ENCODE data around the gene SLC39A8. TPM values are rescaled to one million over a fixed set of nuclear protein-coding genes. Genes with fewer than 3 reads are reported as not detected.

SLC39A8 gene
- polyA plus RNA-seq (2012; rRNA removed), result 1.5 TPM in 2 replicates
- 2.1 and 2.3 TPM in 2 replicates for polyA plus RNA-seq (2012; cell fraction: cytosol; rRNA removed)
- polyA plus RNA-seq (2012; cell fraction: nucleus; rRNA removed), result 0.66 and 0.82 TPM in 2 replicates

DNA sequence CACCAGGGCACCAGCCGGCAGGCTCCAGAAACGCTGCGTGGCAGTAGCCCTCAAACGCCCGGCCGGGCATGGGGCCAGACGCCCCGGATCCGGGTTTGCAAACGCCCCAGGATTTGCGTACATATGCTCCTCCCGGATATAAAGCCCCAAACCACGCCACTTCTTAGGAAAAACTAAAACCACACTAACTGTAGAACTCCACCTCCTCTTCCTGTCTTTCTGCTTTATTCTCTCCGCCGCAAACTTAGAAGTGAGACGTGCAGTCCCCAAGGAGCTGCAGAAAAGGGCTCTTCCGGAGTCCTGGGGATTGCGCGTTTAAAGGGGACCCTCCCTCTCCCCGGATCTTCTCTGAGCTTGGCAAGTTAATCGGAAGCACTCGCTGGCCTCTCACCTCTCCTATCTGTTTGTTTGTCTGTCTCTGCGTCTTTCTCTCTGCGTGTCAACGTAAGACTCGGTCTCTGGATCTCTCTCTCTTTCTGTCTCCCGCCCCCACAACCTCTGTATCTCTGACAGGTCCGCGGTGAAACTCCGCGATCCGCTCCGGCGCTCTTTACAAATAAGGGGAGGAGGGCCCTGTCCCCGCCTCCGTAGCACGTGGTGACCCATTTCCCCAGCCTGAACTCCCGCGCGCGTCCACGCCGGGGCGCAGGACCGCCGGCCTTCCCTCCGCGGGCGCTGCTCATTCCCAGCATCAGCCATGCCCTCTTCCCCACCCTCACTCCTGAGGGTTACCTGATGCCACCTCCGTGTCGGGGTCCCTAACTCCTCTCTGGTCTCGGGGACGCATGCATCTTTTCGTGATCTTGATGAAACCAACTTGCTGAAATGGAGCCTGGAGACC is at the start of gene SLC39A8:
Gene SLC39A8, minus strand, starts transcription at position 529 of the 841 bp plus-strand sequence. CDS start 820 bp downstream, outside the sequence.
- peak within 1 kb of the TSS; percentile 100 for H2AFZ ChIP-seq (ENCODE audit: low read depth)
- peak within 1 kb of the TSS in 1 of 2 experiments; percentile 51; a peak in 3 of 4 replicates for H3K27ac ChIP-seq (ENCODE audit: low read depth in 2 of 2, low read length in 1 of 2)
- DNase-seq, result peak; percentile 92
- peak within 1 kb of the TSS; percentile 71 to 78 for H3K4me3 ChIP-seq (ENCODE audit: low read depth in 2 of 2, low read length in 1 of 2)
- no peaks in the 10 kb centered on the region for H3K79me2 ChIP-seq (ENCODE audit: insufficient read depth)
- no peaks in the 10 kb centered on the region for H3K36me3 ChIP-seq (replicated peaks in 1 of 2; ENCODE audit: control insufficient read depth in 1 of 2, insufficient read depth in 2 of 2, low read length in 1 of 2)
- no peaks in the 10 kb centered on the region; the same call in 1 of the 2 replicates for H3K27me3 ChIP-seq (ENCODE audit: insufficient read depth)
- POLR2A ChIA-PET, result interaction anchor here (0.6 kb wide), 1 partner anchor 579 kb away, joined by 3 read pairs; no protein-coding TSS in a partner anchor
- H3K4me2 ChIP-seq, result peak within 1 kb of the TSS; percentile 98
- H3F3A ChIP-seq (replicated peaks; ENCODE audit: insufficient read depth), result no peaks in the 10 kb centered on the region
- H4K20me1 ChIP-seq (ENCODE audit: insufficient read depth), result no peaks in the 10 kb centered on the region
- H3K9me2 ChIP-seq, result no peaks in the 10 kb centered on the region
- H3K9me3 ChIP-seq, result no peaks in the 10 kb centered on the region
- WGBS (ENCODE audit: low lambda C conversion rate), result 7% methylated on average over 38 of the region's 54 CpGs
- peaks cover 0 to 9% of the 10 kb centered on the region in 2 experiments; a peak in 1 of 4 replicates for H3K4me1 ChIP-seq (ENCODE audit: control insufficient read depth in 1 of 2, insufficient read depth in 2 of 2, low read depth in 1 of 2, low read length in 1 of 2)
- CTCF ChIA-PET, result interaction anchor here (1.1 to 1.4 kb wide), 3 partner anchors 15 to 86 kb away, joined by 3 read pairs; no protein-coding TSS in a partner anchor
- H3K9ac ChIP-seq, result peak within 1 kb of the TSS; percentile 58
- TF ChIP-seq GATA2 (CRISPR knock-in tag; IDR thresholded peaks at IDR 0.05), result no peak
- TF ChIP-seq, protein P1, sequence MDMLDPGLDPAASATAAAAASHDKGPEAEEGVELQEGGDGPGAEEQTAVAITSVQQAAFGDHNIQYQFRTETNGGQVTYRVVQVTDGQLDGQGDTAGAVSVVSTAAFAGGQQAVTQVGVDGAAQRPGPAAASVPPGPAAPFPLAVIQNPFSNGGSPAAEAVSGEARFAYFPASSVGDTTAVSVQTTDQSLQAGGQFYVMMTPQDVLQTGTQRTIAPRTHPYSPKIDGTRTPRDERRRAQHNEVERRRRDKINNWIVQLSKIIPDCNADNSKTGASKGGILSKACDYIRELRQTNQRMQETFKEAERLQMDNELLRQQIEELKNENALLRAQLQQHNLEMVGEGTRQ (IDR thresholded peaks at IDR 0.05; ENCODE audit: borderline replicate concordance, low read depth, low read length), result no peak; the same call in 1 of the 2 replicates
- no peak for TF ChIP-seq CHD2 (IDR thresholded peaks at IDR 0.05; ENCODE audit: low read length, partially characterized antibody)
- no peak for TF ChIP-seq ZBTB33 (IDR thresholded peaks at IDR 0.05; ENCODE audit: borderline replicate concordance, low read depth)
- TF ChIP-seq, protein P2, sequence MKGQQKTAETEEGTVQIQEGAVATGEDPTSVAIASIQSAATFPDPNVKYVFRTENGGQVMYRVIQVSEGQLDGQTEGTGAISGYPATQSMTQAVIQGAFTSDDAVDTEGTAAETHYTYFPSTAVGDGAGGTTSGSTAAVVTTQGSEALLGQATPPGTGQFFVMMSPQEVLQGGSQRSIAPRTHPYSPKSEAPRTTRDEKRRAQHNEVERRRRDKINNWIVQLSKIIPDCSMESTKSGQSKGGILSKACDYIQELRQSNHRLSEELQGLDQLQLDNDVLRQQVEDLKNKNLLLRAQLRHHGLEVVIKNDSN (IDR thresholded peaks at IDR 0.05; ENCODE audit: borderline replicate concordance, low read depth), result peak; percentile 74
- no peak for TF ChIP-seq GABPA (IDR thresholded peaks at IDR 0.05; ENCODE audit: low read depth)
- TF ChIP-seq MEF2A (IDR thresholded peaks at IDR 0.05; ENCODE audit: borderline replicate concordance, low read depth), result no peak
- no peak for TF ChIP-seq FOSL2 (IDR thresholded peaks at IDR 0.05; ENCODE audit: borderline replicate concordance, low read depth)
- TF ChIP-seq FOXJ3 (CRISPR knock-in tag; IDR thresholded peaks at IDR 0.05), result 0 out of 2 replicates have a peak, but pooled peaks have one; percentile 2
- TF ChIP-seq SIN3A (IDR thresholded peaks at IDR 0.05; ENCODE audit: borderline replicate concordance, low read depth, low read length), result peak; percentile 82; the same call in 1 of the 2 replicates
- no peak for TF ChIP-seq TCF12 (IDR thresholded peaks at IDR 0.05)
- no peak for TF ChIP-seq EP300 (IDR thresholded peaks at IDR 0.05; ENCODE audit: borderline replicate concordance in 1 of 2, low read depth in 1 of 2, low read length in 1 of 2)
- 0 out of 2 replicates have a peak, but pooled peaks have one; percentile 31 for TF ChIP-seq NFIC (IDR thresholded peaks at IDR 0.05; ENCODE audit: borderline replicate concordance)
- TF ChIP-seq, protein P3, sequence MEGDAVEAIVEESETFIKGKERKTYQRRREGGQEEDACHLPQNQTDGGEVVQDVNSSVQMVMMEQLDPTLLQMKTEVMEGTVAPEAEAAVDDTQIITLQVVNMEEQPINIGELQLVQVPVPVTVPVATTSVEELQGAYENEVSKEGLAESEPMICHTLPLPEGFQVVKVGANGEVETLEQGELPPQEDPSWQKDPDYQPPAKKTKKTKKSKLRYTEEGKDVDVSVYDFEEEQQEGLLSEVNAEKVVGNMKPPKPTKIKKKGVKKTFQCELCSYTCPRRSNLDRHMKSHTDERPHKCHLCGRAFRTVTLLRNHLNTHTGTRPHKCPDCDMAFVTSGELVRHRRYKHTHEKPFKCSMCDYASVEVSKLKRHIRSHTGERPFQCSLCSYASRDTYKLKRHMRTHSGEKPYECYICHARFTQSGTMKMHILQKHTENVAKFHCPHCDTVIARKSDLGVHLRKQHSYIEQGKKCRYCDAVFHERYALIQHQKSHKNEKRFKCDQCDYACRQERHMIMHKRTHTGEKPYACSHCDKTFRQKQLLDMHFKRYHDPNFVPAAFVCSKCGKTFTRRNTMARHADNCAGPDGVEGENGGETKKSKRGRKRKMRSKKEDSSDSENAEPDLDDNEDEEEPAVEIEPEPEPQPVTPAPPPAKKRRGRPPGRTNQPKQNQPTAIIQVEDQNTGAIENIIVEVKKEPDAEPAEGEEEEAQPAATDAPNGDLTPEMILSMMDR (IDR thresholded peaks at IDR 0.05), result peak; percentile 69
- TF ChIP-seq, protein P4, sequence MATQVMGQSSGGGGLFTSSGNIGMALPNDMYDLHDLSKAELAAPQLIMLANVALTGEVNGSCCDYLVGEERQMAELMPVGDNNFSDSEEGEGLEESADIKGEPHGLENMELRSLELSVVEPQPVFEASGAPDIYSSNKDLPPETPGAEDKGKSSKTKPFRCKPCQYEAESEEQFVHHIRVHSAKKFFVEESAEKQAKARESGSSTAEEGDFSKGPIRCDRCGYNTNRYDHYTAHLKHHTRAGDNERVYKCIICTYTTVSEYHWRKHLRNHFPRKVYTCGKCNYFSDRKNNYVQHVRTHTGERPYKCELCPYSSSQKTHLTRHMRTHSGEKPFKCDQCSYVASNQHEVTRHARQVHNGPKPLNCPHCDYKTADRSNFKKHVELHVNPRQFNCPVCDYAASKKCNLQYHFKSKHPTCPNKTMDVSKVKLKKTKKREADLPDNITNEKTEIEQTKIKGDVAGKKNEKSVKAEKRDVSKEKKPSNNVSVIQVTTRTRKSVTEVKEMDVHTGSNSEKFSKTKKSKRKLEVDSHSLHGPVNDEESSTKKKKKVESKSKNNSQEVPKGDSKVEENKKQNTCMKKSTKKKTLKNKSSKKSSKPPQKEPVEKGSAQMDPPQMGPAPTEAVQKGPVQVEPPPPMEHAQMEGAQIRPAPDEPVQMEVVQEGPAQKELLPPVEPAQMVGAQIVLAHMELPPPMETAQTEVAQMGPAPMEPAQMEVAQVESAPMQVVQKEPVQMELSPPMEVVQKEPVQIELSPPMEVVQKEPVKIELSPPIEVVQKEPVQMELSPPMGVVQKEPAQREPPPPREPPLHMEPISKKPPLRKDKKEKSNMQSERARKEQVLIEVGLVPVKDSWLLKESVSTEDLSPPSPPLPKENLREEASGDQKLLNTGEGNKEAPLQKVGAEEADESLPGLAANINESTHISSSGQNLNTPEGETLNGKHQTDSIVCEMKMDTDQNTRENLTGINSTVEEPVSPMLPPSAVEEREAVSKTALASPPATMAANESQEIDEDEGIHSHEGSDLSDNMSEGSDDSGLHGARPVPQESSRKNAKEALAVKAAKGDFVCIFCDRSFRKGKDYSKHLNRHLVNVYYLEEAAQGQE (IDR thresholded peaks at IDR 0.05; ENCODE audit: low read depth, low read length), result no peak; the same call in 1 of the 2 replicates
- TF ChIP-seq NRF1 (IDR thresholded peaks at IDR 0.05; ENCODE audit: low read depth, low read length), result no peak
- TF ChIP-seq MXI1 (IDR thresholded peaks at IDR 0.05; ENCODE audit: low read depth, low read length), result peak; percentile 92
- TF ChIP-seq TEAD4 (IDR thresholded peaks at IDR 0.05; ENCODE audit: borderline replicate concordance, insufficient read depth), result no peak
- TF ChIP-seq JUND (IDR thresholded peaks at IDR 0.05), result no peak
- TF ChIP-seq RFX5 (IDR thresholded peaks at IDR 0.05; ENCODE audit: low read length), result no peak
- TF ChIP-seq ELF1 (IDR thresholded peaks at IDR 0.05), result no peak
- TF ChIP-seq YY1 (IDR thresholded peaks at IDR 0.05; ENCODE audit: low read depth), result no peak
- TF ChIP-seq FOXM1 (IDR thresholded peaks at IDR 0.05; ENCODE audit: low read depth), result no peak
